Nephron (organoid): ENCODE data around the gene PDP2.
A peak's percentile ranks its signal among the peaks of the same experiment; 100 is the strongest.

Experiments
- H3K27ac Mint-ChIP-seq, 3 experiments: 2 replicates each; pipeline ENCODE4 v1.8.0; 2020; ENCODE audit warnings: mixed read lengths in 3 of 3, mild to moderate bottlenecking in 2 of 3, moderate library complexity in 1 of 3
- H3K27me3 Mint-ChIP-seq: 2 replicates; pipeline ENCODE4 v1.8.0; 2021; ENCODE audit warnings: low read depth, mild to moderate bottlenecking, moderate library complexity, mixed read lengths
- H3K36me3 Mint-ChIP-seq: 2 replicates; pipeline ENCODE4 v1.8.0; 2020; ENCODE audit warnings: low read depth, mixed read lengths
- H3K4me1 Mint-ChIP-seq: 2 replicates; pipeline ENCODE4 v1.8.0; 2020; ENCODE audit warnings: mixed read lengths
- H3K4me3 Mint-ChIP-seq, 3 experiments: 2 replicates each; pipeline ENCODE4 v1.8.0; 2020; ENCODE audit warnings: mild to moderate bottlenecking in 3 of 3, mixed read lengths in 3 of 3, moderate library complexity in 2 of 3
- H3K9me3 Mint-ChIP-seq: 2 replicates; pipeline ENCODE4 v1.8.0; 2020; ENCODE audit warnings: mixed read lengths
- CTCF ChIP-seq, 3 experiments: fragments of 200-600 bp; sonication (generic); IDR thresholded peaks; one replicate each; pipeline ENCODE4 v1.5.0; 2021; ENCODE audit warnings: antibody characterized with exemption in 3 of 3; ENCODE audit not compliant: unreplicated experiment in 3 of 3

PDP2 gene

DNA sequence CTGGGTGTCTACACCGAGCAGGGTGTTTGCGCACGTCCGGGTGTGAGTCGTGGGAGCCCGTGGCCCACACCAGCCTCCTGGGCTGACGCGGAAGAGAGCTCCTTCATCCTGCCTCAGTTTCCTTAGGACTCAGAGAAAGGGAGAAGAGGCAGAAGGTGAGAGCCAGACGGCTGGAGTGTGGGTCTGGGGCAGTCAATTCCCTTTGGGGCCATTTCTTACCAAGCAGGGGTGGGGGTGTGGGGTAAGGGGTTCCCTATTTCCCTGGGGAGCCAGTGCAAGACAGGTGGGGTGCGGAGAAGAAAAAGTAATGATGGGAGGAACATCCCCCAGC, 35.3 kb upstream of the PDP2 start:
- Mint-ChIP-seq H3K27me3 (peaks cover 86% of the 10 kb centered on the region), H3K36me3 (no peaks in the 10 kb centered on the region), H3K4me1 (peaks cover 12% of the 10 kb centered on the region), H3K27ac (no peak overlapping the region), H3K4me3 (peak overlapping the region; percentile 27 to 54 (median 54)), H3K9me3 (no peaks in the 10 kb centered on the region)
- no peak for TF ChIP-seq CTCF (IDR thresholded peaks at IDR 0.05; ENCODE audit: unreplicated experiment in 3 of 3)

- Mint-ChIP-seq H3K27ac (no peak overlapping the region), H3K4me3 (peak overlapping the region; percentile 50 to 63 (median 63)), H3K4me1 (peaks cover 12% of the 10 kb centered on the region), H3K27me3 (peaks cover 86% of the 10 kb centered on the region), H3K36me3 (no peaks in the 10 kb centered on the region), H3K9me3 (no peaks in the 10 kb centered on the region)
- TF ChIP-seq CTCF (IDR thresholded peaks at IDR 0.05; ENCODE audit: unreplicated experiment in 3 of 3): no peak
Observed at GRCh38 chr16:66845791-66846221, 34.5 kb upstream of the PDP2 start.

GRCh38 chr16:66846266-66846665, 34.0 kb upstream of the PDP2 start:
- H3K27me3 Mint-ChIP-seq: peaks cover 88% of the 10 kb centered on the region
- H3K9me3 Mint-ChIP-seq: no peaks in the 10 kb centered on the region
- peaks cover 12% of the 10 kb centered on the region for H3K4me1 Mint-ChIP-seq
- H3K4me3 Mint-ChIP-seq: peak overlapping the region; percentile 50 to 63 (median 63)
- no peak for TF ChIP-seq CTCF (IDR thresholded peaks at IDR 0.05; ENCODE audit: unreplicated experiment in 3 of 3)
- no peaks in the 10 kb centered on the region for H3K36me3 Mint-ChIP-seq
- no peak overlapping the region for H3K27ac Mint-ChIP-seq

DNA sequence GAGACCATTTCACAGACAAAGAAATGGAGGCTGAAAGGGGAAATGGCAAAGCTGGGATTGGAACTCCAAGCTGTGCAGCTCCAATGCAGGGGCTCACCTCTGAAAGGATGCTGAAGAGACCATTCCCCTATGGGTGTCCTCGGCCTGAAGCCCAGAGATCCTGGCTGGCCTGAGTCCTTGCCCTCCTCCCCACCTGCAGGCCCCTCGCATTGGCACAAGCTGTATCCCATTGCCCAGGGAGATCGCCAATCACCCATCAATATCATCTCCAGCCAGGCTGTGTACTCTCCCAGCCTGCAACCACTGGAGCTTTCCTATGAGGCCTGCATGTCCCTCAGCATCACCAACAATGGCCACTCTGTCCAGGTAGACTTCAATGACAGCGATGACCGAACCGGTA, 33.5 kb upstream of the PDP2 start:
- no peak for TF ChIP-seq CTCF (IDR thresholded peaks at IDR 0.05; ENCODE audit: unreplicated experiment in 3 of 3)
- H3K4me1 Mint-ChIP-seq: peaks cover 12% of the 10 kb centered on the region

DNA sequence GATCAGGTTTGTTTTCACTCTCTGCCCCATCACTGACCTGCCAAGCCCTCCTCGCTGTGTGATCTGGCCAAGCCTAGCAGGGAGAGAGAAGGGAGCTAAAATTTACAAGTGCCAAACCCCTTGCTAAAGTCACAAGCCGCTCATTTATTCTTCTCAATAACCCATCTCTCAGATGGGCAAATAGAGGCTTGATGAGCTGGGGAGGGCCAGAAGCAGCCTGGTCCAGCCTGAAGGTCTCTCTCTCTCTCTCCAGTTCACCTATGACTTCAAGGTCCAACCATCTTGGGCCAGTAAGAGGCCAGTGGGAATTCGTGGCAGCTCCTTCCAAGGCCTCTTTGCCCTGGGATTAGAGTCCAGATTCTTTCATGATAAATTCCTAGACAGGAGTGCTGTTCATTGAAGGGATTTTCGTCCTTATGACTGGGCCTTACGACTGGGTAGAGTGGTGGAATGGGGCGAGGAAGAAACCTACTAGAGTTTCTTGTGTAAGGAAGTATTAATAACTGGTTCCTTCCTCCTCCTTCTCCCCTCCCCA, 32.7 kb upstream of the PDP2 start:
- Mint-ChIP-seq H3K27me3 (peaks cover 75% of the 10 kb centered on the region), H3K4me3 (no peak overlapping the region), H3K4me1 (peaks cover 12% of the 10 kb centered on the region), H3K36me3 (no peaks in the 10 kb centered on the region), H3K9me3 (no peaks in the 10 kb centered on the region), H3K27ac (no peak overlapping the region)
- no peak for TF ChIP-seq CTCF (IDR thresholded peaks at IDR 0.05; ENCODE audit: unreplicated experiment in 3 of 3)

More for the DNA sequence above, 33.5 kb upstream of the PDP2 start:
- Mint-ChIP-seq H3K27me3 (peaks cover 82% of the 10 kb centered on the region), H3K27ac (no peak overlapping the region), H3K36me3 (no peaks in the 10 kb centered on the region), H3K4me3 (no peak overlapping the region), H3K9me3 (no peaks in the 10 kb centered on the region)

GRCh38 chr16:66848172-66848571, 32.1 kb upstream of the PDP2 start:
- Mint-ChIP-seq H3K4me3 (no peak overlapping the region), H3K9me3 (no peaks in the 10 kb centered on the region), H3K27me3 (peaks cover 69% of the 10 kb centered on the region), H3K4me1 (peaks cover 12% of the 10 kb centered on the region), H3K27ac (no peak overlapping the region), H3K36me3 (no peaks in the 10 kb centered on the region)
- no peak for TF ChIP-seq CTCF (IDR thresholded peaks at IDR 0.05; ENCODE audit: unreplicated experiment in 3 of 3)
